GM12873 (cell line): Measurements from ENCODE around the gene TOX3.

ENCODE experiments used
- CTCF ChIP-seq: IDR thresholded peaks from 2 replicates; pipeline ENCODE4 v1.5.1; 2012; ENCODE audit warnings: low read depth, mild to moderate bottlenecking, moderate library complexity, low read length, control low read depth; ENCODE audit not compliant: insufficient read depth; ENCODE audit errors: missing control alignments

Gene TOX3

GRCh38 chr16:52398491-52398960 lies 148.4 kb downstream of the TOX3 start:
- no peak for TF ChIP-seq CTCF

GRCh38 chr16:52398021-52398420 lies 148.9 kb downstream of the TOX3 start:
- no peak for TF ChIP-seq CTCF

- no peak for TF ChIP-seq CTCF
Observed at GRCh38 chr16:52393448-52393847, 153.5 kb downstream of the TOX3 start.

GRCh38 chr16:52389045-52389444 lies 157.9 kb downstream of the TOX3 start:
- TF ChIP-seq CTCF: no peak
